HuH-7.5 (cell line): Measurements from ENCODE around the gene SEPTIN11.

Experiments used
- DNase-seq: peaks from one replicate; pipeline ENCODE4 v3.0.0; 2011; ENCODE audit warnings: low spot score

SEPTIN11 gene

GRCh38 chr4:76949276-76950051 lies at the start of gene SEPTIN11:
Gene SEPTIN11, plus strand, starts transcription at chr4:76949752. Its CDS starts 152 bp downstream, at chr4:76949904.
- peak; percentile 76 for DNase-seq

DNA sequence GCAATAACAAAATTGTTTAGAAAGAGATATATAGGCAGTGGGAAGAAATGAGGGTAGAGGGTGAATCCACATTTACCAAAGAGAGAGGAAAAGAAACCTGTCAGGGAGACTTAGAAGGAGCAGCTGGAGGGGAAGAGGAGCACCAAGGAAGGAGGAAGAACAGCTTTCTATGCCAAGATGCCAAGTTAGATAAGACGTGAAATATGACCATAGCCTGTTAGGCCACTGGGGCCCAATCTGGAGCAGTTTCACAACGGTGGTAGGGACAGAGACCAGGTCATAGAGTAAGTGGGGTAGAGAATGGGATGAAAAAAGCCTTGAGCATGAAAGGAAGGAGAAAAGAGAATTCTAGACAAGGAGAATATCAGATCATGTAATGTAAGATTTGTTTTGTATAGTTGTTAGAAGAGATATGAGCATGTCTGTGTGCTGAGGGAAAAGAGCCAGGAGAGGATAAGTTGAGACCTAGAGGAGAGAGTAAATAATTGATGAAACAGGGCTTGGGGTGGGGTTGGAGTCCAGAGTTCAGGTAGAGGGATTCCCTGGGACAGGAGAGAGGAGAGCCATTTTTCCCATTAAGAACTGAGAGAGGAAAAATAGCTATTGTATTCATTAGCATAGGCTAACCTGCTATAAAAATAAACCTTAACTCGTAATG lies 47.2 kb upstream of the SEPTIN11 start:
- peak; percentile 78 for DNase-seq

GRCh38 chr4:76904646-76905190 lies 44.8 kb upstream of the SEPTIN11 start:
- no peak for DNase-seq

DNA sequence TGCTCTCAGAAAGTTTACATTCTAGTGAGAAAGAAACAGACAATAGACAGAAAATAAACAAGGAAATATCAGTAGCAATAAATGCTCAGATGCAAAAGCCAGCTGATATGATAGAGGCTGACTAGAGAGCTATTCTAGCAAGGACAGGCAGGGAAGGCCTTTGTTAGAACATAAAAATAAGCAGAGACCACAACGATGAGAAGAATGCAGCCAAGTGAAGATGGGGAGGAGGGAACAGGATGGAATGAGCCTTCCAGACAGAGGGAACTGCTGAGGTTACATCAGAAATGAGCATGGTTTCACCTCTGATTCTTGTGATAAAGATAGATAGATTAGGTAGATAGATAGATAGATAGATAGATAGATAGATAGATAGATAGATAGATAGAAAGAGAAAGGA lies 44.0 kb upstream of the SEPTIN11 start:
- DNase-seq = no peak

GRCh38 chr4:76909711-76910110 lies 39.8 kb upstream of the SEPTIN11 start:
- no peak for DNase-seq

GRCh38 chr4:76920715-76921114 lies 28.8 kb upstream of the SEPTIN11 start:
- DNase-seq = no peak

DNA sequence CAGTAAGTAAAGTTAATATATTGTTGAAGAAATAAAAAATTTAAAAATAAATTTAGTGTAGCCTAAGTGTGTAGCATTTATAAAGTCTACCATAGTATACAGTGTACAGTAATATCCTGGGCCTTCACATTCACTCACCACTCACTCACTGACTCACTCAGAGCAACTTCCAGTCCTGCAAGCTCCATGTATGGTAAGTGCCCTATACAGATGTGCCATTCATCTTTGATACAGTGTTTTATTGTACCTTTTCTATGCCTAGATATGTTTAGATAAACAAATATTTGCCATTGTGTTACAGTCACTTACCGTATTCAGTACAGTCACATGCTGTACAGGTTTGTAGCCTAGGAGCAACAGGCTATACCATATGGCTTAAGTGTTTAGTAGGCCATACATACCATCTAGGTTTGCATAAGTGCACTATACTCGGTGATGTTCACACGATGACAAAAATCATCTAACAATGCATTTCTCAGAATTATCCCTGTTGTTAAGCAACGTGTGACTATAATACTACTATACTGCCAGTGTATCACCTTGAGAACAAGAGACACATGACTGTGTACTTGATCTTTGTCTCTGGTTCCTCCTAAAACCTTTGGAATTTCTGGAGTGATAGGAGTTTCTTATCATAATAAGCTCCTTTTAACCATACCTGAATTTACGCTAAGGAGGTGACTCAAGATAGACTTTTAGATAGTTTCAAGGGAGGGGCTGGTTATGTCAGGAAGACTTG lies 25.8 kb upstream of the SEPTIN11 start:
- DNase-seq = no peak

GRCh38 chr4:76926841-76927240 lies 22.7 kb upstream of the SEPTIN11 start:
- DNase-seq = no peak

DNA sequence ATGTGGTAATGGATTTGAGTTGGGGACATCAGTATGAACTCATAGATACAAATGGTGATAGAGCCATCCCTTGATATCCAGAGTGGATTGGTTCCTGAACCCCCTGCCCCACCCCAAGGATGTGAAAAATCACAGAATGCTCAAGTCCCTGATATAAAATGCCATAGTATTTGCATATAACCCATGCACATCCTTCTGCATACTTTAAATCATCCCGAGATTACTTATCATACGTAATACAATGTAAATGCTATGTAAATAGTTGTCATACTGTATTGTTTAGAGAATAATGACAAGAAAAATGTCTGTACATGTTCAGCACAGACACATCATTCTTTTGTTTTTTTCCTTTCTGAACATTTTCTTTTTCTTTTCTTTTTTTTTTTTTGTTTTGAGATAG lies 18.9 kb upstream of the SEPTIN11 start:
- no peak for DNase-seq

GRCh38 chr4:76931087-76931486 lies 18.5 kb upstream of the SEPTIN11 start:
- no peak for DNase-seq

DNA sequence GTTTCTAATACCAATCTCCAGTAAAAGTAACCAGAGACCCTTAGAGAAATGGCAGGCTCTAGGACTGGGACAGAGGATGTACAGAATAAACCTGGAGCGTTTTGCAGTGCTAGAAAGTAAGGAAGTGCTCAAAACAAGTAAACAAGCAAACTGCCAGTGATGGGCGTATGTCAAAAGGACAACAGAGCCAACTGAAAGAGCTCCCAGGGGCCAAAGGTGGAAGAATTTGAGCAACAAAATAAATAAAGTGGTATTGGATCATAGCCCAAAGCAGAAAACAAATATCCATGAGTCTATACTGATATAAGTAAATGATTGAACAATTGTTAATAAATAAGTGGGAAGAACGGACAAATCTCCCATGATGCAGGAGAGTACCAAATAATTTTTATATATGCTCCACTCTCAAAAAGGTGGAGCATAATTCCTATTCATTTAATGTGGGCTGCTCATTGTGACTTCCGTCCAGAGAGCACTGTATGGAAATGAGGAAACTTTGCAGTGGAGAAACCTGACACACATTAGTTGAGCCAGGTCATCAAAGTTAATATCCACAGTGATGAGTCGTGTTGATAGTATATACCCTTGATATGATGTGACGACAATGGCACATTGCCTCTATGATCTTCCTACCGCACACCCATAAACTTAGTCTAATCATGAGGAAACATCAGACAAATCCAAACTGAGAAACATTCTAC lies 17.8 kb upstream of the SEPTIN11 start:
- DNase-seq = peak; percentile 31

DNA sequence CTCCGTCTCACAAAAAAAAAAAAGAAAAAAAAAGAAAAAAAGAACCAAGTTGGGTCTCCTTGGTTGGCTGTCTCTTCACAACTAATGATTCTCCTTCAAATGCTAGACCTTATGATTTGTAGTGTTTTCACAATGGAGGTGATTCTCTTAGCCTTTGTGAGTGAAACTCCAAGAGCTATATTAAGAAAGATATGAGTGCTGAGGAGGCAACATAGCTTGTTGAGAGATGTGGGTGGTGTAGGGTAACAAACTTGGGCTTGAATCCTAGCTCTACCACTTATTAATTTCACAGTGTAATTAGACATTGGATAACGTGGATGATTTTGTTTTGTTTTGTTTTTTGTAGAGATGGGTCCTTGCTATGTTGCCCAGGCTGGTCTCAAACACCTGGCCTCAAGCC lies 10.4 kb upstream of the SEPTIN11 start:
- no peak for DNase-seq

DNA sequence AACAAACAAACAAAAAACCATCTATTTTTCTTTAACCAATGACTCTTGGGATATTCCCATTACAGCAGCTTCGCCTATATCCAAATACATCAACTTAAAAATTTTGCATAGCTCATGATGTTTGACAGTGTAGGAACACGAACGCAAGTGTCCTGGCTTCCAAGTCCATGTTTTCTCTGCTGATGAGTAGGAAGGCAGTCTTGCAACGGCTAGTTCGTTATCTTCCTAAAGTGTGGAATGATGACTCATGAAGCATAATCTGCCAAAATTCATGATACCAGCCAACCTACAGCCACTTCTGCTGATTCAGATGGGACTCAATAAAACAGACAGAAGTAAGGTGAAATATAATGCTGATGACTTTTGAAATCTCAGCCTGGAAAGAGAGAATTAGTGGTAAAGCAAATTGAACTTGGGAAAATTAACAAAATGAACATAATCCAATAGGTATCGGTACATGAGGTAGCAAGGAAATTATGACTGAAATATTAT lies 6.4 kb upstream of the SEPTIN11 start:
- DNase-seq = no peak

DNA sequence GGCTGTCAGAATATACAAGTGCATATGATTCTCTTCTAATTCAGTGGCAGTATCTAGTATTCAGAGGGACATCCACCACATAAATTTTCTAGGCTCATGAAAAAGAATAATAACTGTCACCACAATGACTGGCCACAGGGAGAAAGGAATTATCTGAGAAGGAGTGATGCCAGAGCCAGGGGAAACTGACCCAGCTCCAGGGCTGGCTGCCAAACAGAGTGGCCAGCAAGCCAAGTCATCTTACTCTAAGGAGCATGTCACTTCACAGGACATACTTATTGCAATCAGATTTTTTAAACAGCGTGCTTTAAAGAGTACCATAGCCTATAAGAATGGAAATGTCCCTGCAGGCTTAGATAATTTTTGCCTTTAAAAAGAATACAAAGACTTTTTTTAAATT lies 5.8 kb upstream of the SEPTIN11 start:
- no peak for DNase-seq

GRCh38 chr4:76947369-76947768 lies 2.2 kb upstream of the SEPTIN11 start:
- DNase-seq = peak; percentile 14

DNA sequence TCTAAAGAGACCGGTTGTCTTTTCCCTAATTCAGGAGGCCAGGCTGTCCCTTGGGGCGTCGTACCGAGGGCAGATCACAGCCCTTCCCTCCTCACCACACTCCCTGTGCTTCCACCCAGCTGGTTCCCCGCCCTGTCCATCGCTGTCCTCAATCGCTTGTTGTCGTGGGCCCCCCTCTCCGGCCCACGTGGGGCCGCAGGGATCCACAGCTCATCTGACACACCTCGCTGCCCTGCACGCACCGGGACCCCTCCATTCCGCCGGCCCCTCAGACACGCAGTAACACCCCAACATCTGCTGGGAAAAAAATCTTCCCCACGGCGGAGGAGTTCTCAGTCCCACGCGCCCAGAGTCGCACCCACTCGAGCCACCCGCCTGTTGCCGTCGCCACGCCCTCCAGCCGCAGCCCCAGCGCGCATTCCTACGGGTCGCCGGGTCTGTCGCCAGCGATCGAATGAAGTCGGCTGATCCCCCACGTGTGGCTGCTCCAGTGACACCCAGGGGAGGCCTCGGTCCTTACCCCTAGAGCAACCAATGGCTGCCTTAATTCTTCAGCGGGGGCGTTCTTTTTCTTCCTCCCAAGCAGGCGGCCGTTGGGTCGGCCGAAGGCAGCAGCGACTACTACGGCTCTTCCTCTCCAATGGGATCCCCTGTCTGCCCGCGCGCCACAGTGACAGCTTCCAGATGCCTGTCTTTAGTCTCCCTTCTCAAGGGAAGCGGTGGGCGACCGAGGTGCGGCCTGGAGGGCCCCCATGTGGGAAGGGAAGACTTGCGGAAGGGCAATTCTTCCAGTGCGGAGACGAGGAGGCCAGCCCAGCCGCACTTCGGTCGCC lies 893 bp upstream of the SEPTIN11 start:
- DNase-seq = peak; percentile 84

GRCh38 chr4:76950052-76950955 lies 752 bp downstream of the SEPTIN11 start:
- peak; percentile 25 for DNase-seq

- DNase-seq = peak; percentile 8
Measured at GRCh38 chr4:76950956-76951671, 1.6 kb downstream of the SEPTIN11 start.

GRCh38 chr4:76951672-76952010 lies 2.1 kb downstream of the SEPTIN11 start:
- no peak for DNase-seq
